GM12878 (cell line): ENCODE measurements around the gene ATP13A2. TPM values are rescaled to one million over a fixed set of nuclear protein-coding genes. Genes with fewer than 3 reads are reported as not detected.
A peak's percentile ranks its signal among the peaks of the same experiment; 100 is the strongest.

Source experiments
- ATAC-seq: fragments of 200-7000 bp; cut with Tn5 transposase; 3 replicates; pipeline ENCODE4 v1.9.1; 2020; ENCODE audit warnings: mild to moderate bottlenecking, moderate library complexity
- BruUV-seq: library from RNA; stranded (reverse); fragments of 400-500 nt; replicated peaks from 2 replicates; lab custom pipeline; 2021; lab: Mats Ljungman, UMichigan
- CTCF ChIA-PET: fragments of 300-600 bp; sonication (Branson Sonifier 250); formaldehyde crosslinking; extraction: SDS; loops from one replicate; lab custom pipeline; 2021; ENCODE audit warnings: inconsistent platforms; lab: Yijun Ruan, JAX
- POLR2A ChIA-PET: fragments of 350-600 bp; formaldehyde crosslinking; extraction: SDS; loops from one replicate; lab custom pipeline; 2021; ENCODE audit warnings: inconsistent platforms; lab: Charles Lee
- RAD21 ChIA-PET: fragments of 300-600 bp; sonication (Branson Sonifier 250); formaldehyde crosslinking; loops from one replicate; lab custom pipeline; 2023; ENCODE audit warnings: antibody characterized with exemption; ENCODE audit not compliant: unreplicated experiment; lab: Charles Lee
- SMC1A ChIA-PET: fragments of 300-600 bp; sonication (Branson Sonifier 250); formaldehyde crosslinking; loops from one replicate; lab custom pipeline; 2023; ENCODE audit not compliant: unreplicated experiment, uncharacterized antibody; lab: Charles Lee
- DNase-seq: peaks from one replicate; pipeline ENCODE4 v3.0.0-alpha.2; 2011; ENCODE audit warnings: low read depth, low spot score
- FAIRE-seq: peaks from 3 replicates; lab custom pipeline; 2011; peaks lifted over from hg19 to GRCh38; lab: Jason Lieb, UNC
- H2AFZ ChIP-seq: 2 replicates; pipeline ENCODE4 v1.6.0; 2011; ENCODE audit warnings: low read depth, low read length, control low read depth; ENCODE audit not compliant: control insufficient read depth
- H3K27ac ChIP-seq: 2 replicates; pipeline ENCODE4 v1.5.1; 2011; ENCODE audit warnings: control low read depth; ENCODE audit not compliant: control insufficient read depth, insufficient read depth
- H3K27me3 ChIP-seq, 2 experiments: replicated peaks in 1 of 2; 2 replicates each; pipeline versions ENCODE4 v1.6.0 to v1.6.1; 2011; ENCODE audit warnings: low read length in 1 of 2; ENCODE audit not compliant: control insufficient read depth in 2 of 2, insufficient read depth in 2 of 2
- H3K36me3 ChIP-seq, 2 experiments: 2 replicates each; pipeline ENCODE4 v1.5.1; 2011; ENCODE audit warnings: low read length in 1 of 2; ENCODE audit not compliant: control insufficient read depth in 2 of 2, insufficient read depth in 2 of 2
- H3K4me1 ChIP-seq: 2 replicates; pipeline ENCODE4 v1.6.1; 2011; ENCODE audit warnings: mild to moderate bottlenecking, low read length, moderate library complexity, mixed read lengths; ENCODE audit not compliant: control insufficient read depth, insufficient read depth
- H3K4me2 ChIP-seq: 2 replicates; pipeline ENCODE4 v1.6.0; 2011; ENCODE audit warnings: control low read depth; ENCODE audit not compliant: control insufficient read depth, insufficient read depth
- H3K4me3 ChIP-seq: fragments of 200-600 bp; sonication (generic); 2 replicates; pipeline ENCODE4 v1.5.1; 2016
- H3K79me2 ChIP-seq: 2 replicates; pipeline ENCODE4 v1.6.0; 2011; ENCODE audit warnings: low read length; ENCODE audit not compliant: control insufficient read depth, insufficient read depth
- H3K9ac ChIP-seq: 2 replicates; pipeline ENCODE4 v1.8.0; 2011; ENCODE audit warnings: low read length, control low read depth, mixed read lengths; ENCODE audit not compliant: control insufficient read depth, insufficient read depth
- H3K9me3 ChIP-seq: replicated peaks from 3 replicates; pipeline ENCODE4 v1.5.1; 2011; ENCODE audit warnings: mild to moderate bottlenecking, low read length; ENCODE audit not compliant: control insufficient read depth, insufficient read depth
- H4K20me1 ChIP-seq: 2 replicates; pipeline ENCODE4 v1.6.0; 2011; ENCODE audit not compliant: control insufficient read depth, insufficient read depth
- BRCA1 ChIP-seq: IDR thresholded peaks from 2 replicates; pipeline ENCODE4 v1.6.1; 2011; ENCODE audit warnings: low read depth, low read length, improper control_type of control experiment
- EP300 ChIP-seq, 2 experiments: fragments of 150-350 bp in 1 of 2; IDR thresholded peaks; 2 replicates each; pipeline ENCODE4 v1.6.1; 2011 to 2012; ENCODE audit warnings: low read depth in 2 of 2, low read length in 2 of 2, borderline replicate concordance in 1 of 2, improper control_type of control experiment in 1 of 2, inconsistent platforms in 1 of 2; ENCODE audit not compliant: control insufficient read depth in 1 of 2
- FOXK2 ChIP-seq: fragments of 450-650 bp; IDR thresholded peaks from 2 replicates; pipeline ENCODE4 v1.6.1; 2017; ENCODE audit warnings: mild to moderate bottlenecking, moderate library complexity
- KDM1A ChIP-seq: fragments of 200-600 bp; sonication (generic); IDR thresholded peaks from 2 replicates; pipeline ENCODE4 v1.6.1; 2016; ENCODE audit warnings: borderline replicate concordance
- LARP7 ChIP-seq: fragments of 450-650 bp; IDR thresholded peaks from 2 replicates; pipeline ENCODE4 v1.6.1; 2017; ENCODE audit warnings: mild to moderate bottlenecking
- PAX8 ChIP-seq: fragments of 450-650 bp; IDR thresholded peaks from 2 replicates; pipeline ENCODE4 v1.6.1; 2017; ENCODE audit warnings: mild to moderate bottlenecking, moderate library complexity
- TAF1 ChIP-seq: IDR thresholded peaks from 2 replicates; pipeline ENCODE4 v1.6.1; 2011; ENCODE audit warnings: mild to moderate bottlenecking, low read depth, low read length, borderline replicate concordance
- TBL1XR1 ChIP-seq: IDR thresholded peaks from 2 replicates; pipeline ENCODE4 v1.6.1; 2012; ENCODE audit warnings: low read depth, low read length, improper control_type of control experiment
- WGBS: methylation state at CpG from one replicate; pipeline ENCODE4 v1.1.6; 2016; ENCODE audit warnings: low lambda C conversion rate; ENCODE audit not compliant: insufficient replicate concordance, insufficient coverage; ENCODE audit errors: missing lambda C conversion rate; 5-methylcytosine and 5-hydroxymethylcytosine counted together
- in situ Hi-C: fragments of 300-500 bp; cut with MboI; formaldehyde crosslinking; loops from 9 replicates; pipeline ENCODE4 v1.14.3; 2018; ENCODE audit warnings: mixed read lengths
- intact Hi-C: fragments of 100-400 bp; cut with micrococcal nuclease; formaldehyde crosslinking; loops from one replicate; pipeline ENCODE4 v1.14.2; 2022; ENCODE audit not compliant: unreplicated experiment
- polyA plus RNA-seq, 11 experiments: library from polyadenylated mRNA; depleted of rRNA in 4 of 11; unstranded in 6 of 11; stranded (reverse) in 5 of 11; fragments of >200 nt; fragmentation: Nextera tagmentation in 4 of 11; fragmentation: Illumina TruSeq in 1 of 11; extraction: Ambion mirVana in 4 of 11; extraction: Trizol in 1 of 11; gene quantifications; 1 replicate in 1 of 11; 2 replicates in 10 of 11; pipeline versions ENCODE4 v1.2.1 to v1.2.3, GENCODE V29; 2011 to 2016; ENCODE audit warnings: inconsistent platforms in 2 of 11, missing spikeins in 2 of 11, low read depth in 1 of 11
- total RNA-seq, 4 experiments: library from RNA; depleted of rRNA in 3 of 4; stranded (reverse); fragments of >200 nt in 3 of 4; fragmentation: Illumina TruSeq in 1 of 4; extraction: Trizol in 1 of 4; gene quantifications; 2 replicates each; pipeline versions ENCODE4 v1.2.1 to v1.2.3, GENCODE V29; 2013 to 2021

The ATP13A2 gene
- total and polyA plus RNA-seq, 10 of the 15 experiments (the other 5 are each of a cell fraction or from before 2014, with no cell fraction given), result 0.24 to 30.5 (median 8.0) TPM

DNA sequence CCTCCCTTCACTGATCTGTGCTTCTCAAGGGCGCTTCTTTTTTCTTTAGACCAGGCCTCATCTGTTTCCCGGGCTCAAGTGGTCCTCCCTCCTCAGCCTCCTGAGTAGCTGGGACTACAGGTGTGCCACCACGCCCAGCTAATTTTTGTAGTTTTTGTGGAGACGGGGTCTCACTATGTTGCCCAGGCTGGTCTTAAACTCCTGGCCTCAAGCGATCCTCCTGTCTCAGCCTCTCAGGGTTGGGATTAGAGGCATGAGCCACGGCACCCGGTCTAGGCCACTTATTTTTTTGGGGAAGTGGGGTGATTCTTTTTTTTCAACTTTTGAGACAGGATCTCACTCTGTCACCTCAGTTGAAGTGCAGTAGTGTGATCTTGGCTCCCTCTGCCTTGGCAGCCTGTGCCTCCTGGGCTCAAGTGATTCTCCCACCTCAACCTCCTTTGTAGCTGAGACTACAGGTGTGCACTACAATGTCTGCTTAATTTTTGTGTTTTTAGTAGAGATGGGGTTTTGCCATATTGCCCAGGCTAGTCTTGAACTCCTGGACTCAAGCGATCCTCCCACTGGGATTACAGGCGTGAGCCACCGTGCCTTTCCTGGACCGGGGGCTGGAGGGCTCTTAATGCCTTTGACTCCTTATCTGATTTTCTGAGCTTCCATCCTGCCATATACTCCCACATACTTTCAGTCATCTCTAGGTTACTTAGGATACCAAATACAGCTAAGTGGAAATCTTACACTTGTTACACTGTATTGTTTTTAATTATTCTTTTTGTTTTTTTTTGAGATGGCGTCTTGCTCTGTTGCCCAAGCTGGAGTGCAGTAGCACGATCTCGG is 50.2 kb downstream of the ATP13A2 start:
- ATAC-seq (no peak), FAIRE-seq (no peak), DNase-seq (no peak)
- no peaks in the 10 kb centered on the region for H4K20me1 ChIP-seq
- no peak for TF ChIP-seq TBL1XR1
- H3K27me3 ChIP-seq, result no peaks in the 10 kb centered on the region
- peak overlapping the region; percentile 82; the same call in 1 of the 2 replicates for H3K4me2 ChIP-seq
- no peak overlapping the region for H3K27ac ChIP-seq
- intact Hi-C loops, result no loop called here
- no peak overlapping the region for H2AFZ ChIP-seq
- SMC1A ChIA-PET, result interaction anchor here (0.7 to 2.1 kb wide), 3 partner anchors 10 to 340 kb away, joined by 3 to 10 read pairs (median 3); no protein-coding TSS in a partner anchor
- no peak overlapping the region for H3K9ac ChIP-seq
- no peaks in the 10 kb centered on the region for H3K4me1 ChIP-seq
- CTCF ChIA-PET, result interaction anchor here (0.8 to 4.1 kb wide), 19 partner anchors 10 to 345 kb away, joined by 3 to 33 read pairs (median 4); no protein-coding TSS in a partner anchor
- WGBS, result 77% methylated on average over 14 of the region's 14 CpGs
- no peaks in the 10 kb centered on the region for H3K36me3 ChIP-seq
- in situ Hi-C loops, result no loop called here
- no peaks in the 10 kb centered on the region for H3K9me3 ChIP-seq
- POLR2A ChIA-PET, result no interaction called here
- peak overlapping the region; percentile 43; the same call in 1 of the 2 replicates for H3K4me3 ChIP-seq
- BruUV-seq, result no TSS peak
- RAD21 ChIA-PET, result interaction anchor here (0.6 to 1.7 kb wide), 4 partner anchors 12 to 340 kb away, joined by 3 to 16 read pairs (median 6); no protein-coding TSS in a partner anchor
- no peaks in the 10 kb centered on the region for H3K79me2 ChIP-seq

DNA sequence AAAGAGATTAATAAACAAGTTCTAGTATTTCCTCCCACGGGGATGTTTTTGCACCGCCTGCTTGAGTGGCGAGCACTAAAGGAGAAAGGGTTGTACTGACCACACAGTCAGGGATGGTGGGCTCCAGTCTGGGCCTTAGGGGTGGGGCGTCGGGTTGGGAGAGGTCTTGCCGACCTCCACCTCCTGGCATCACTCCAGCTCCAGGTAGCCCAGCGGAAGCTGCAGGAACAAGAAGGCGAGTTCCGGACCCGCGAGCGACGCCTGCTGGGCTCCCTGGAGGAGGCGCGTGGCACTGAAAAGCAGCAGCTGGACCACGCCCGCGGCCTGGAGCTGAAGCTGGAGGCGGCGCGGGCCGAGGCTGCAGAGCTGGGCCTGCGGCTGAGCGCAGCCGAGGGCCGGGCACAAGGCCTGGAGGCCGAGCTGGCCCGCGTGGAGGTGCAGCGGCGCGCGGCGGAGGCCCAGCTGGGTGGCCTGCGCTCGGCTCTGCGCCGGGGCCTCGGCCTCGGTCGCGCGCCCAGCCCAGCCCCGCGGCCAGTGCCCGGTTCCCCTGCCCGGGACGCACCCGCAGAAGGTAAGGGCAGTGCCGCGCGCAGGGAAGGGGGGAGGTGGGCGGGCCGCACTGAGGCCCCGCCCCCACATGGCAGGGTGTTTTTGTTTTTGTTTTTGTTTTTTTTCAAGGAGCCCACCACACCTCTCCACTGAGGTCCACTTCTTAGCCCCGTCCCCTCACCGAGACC is 51.0 kb downstream of the ATP13A2 start:
- 2% methylated on average over 54 of the region's 57 CpGs for WGBS
- ChIA-PET POLR2A (interaction anchor here (0.7 kb wide), 1 partner anchor 803 kb away, joined by 3 read pairs; no protein-coding TSS in a partner anchor), RAD21 (interaction anchor here (1.1 to 1.7 kb wide), 3 partner anchors 85 to 340 kb away, joined by 3 to 16 read pairs (median 8); no protein-coding TSS in a partner anchor), SMC1A (interaction anchor here (0.7 to 2.1 kb wide), 4 partner anchors 9 to 339 kb away, joined by 3 to 10 read pairs (median 6); no protein-coding TSS in a partner anchor), CTCF (interaction anchor here (0.7 to 4.1 kb wide), 22 partner anchors 9 to 344 kb away, joined by 3 to 33 read pairs (median 3); no protein-coding TSS in a partner anchor)
- no peaks in the 10 kb centered on the region for H3K79me2 ChIP-seq
- in situ Hi-C loops (no loop called here), intact Hi-C loops (no loop called here)
- no peaks in the 10 kb centered on the region for H3K36me3 ChIP-seq
- H3K27me3 ChIP-seq, result no peaks in the 10 kb centered on the region
- H3K27ac ChIP-seq, result no peak overlapping the region
- H3K4me1 ChIP-seq, result no peaks in the 10 kb centered on the region
- peak overlapping the region; percentile 43; the same call in 1 of the 2 replicates for H3K4me3 ChIP-seq
- no peaks in the 10 kb centered on the region for H3K9me3 ChIP-seq
- ATAC-seq (peak; percentile 95), DNase-seq (peak; percentile 7), FAIRE-seq (peak; percentile 87)
- BruUV-seq, result no TSS peak
- H3K9ac ChIP-seq, result peak overlapping the region; percentile 44; the same call in 1 of the 2 replicates
- H2AFZ ChIP-seq, result peak overlapping the region; percentile 93
- peak overlapping the region; percentile 82 for H3K4me2 ChIP-seq
- no peaks in the 10 kb centered on the region for H4K20me1 ChIP-seq
- TF ChIP-seq LARP7 (peak; percentile 68; the same call in 1 of the 2 replicates), EP300 (IDR thresholded peaks at IDR 0.05; ENCODE audit: borderline replicate concordance in 1 of 2, control insufficient read depth in 1 of 2, low read depth in 2 of 2, low read length in 2 of 2) (no peak), FOXK2 (no peak), BRCA1 (no peak), TAF1 (no peak), PAX8 (no peak), KDM1A (no peak)
